Measurements from ENCODE around the gene PGA4.
"Not testable (repeated sequence)": the region's sequence is repeated elsewhere in the genome, so short reads cannot be mapped to it uniquely, and the experiment has no call there.

PGA4 gene

GRCh38 chr11:61204502-61205059 is 17.6 kb upstream of the PGA4 start:
- DNase-seq (ENCODE audit: low read depth): not testable (repeated sequence)

- not testable (repeated sequence) for DNase-seq (ENCODE audit: low read depth)
These were observed 14.4 kb upstream of the PGA4 start for GRCh38 chr11:61207636-61208310.

GRCh38 chr11:61210629-61211028 is 11.5 kb upstream of the PGA4 start:
- DNase-seq (ENCODE audit: low read depth): not testable (repeated sequence)

- not testable (repeated sequence) for DNase-seq (ENCODE audit: low read depth)
These were observed 10.7 kb upstream of the PGA4 start for GRCh38 chr11:61211327-61211952.

GRCh38 chr11:61212202-61212601 is 9.9 kb upstream of the PGA4 start:
- DNase-seq (ENCODE audit: low read depth): not testable (repeated sequence)

- not testable (repeated sequence) for DNase-seq (ENCODE audit: low read depth)
These were observed 8.3 kb upstream of the PGA4 start for GRCh38 chr11:61213711-61214324.

GRCh38 chr11:61218306-61218705 is 3.8 kb upstream of the PGA4 start:
- DNase-seq (ENCODE audit: low read depth): not testable (repeated sequence)

- not testable (repeated sequence) for DNase-seq (ENCODE audit: low read depth)
These were observed 3.1 kb upstream of the PGA4 start for GRCh38 chr11:61219016-61219415.

GRCh38 chr11:61222692-61223091 is 545 bp downstream of the PGA4 start:
- not testable (repeated sequence) for DNase-seq (ENCODE audit: low read depth)

GRCh38 chr11:61226457-61227137 is 4.5 kb downstream of the PGA4 start:
- DNase-seq (ENCODE audit: low read depth): not testable (repeated sequence)

- not testable (repeated sequence) for DNase-seq (ENCODE audit: low read depth)
These were observed 7.3 kb downstream of the PGA4 start for GRCh38 chr11:61229458-61229857.

GRCh38 chr11:61231033-61231432 is 8.9 kb downstream of the PGA4 start:
- DNase-seq (ENCODE audit: low read depth): not testable (repeated sequence)

GRCh38 chr11:61231585-61231984 is 9.4 kb downstream of the PGA4 start:
- DNase-seq (ENCODE audit: low read depth): not testable (repeated sequence)

- not testable (repeated sequence) for DNase-seq (ENCODE audit: low read depth)
These were observed 10.5 kb downstream of the PGA4 start for GRCh38 chr11:61232548-61233145.

- not testable (repeated sequence) for DNase-seq (ENCODE audit: low read depth)
These were observed 15.0 kb downstream of the PGA4 start for GRCh38 chr11:61237130-61237529.

GRCh38 chr11:61240288-61240687 is 18.1 kb downstream of the PGA4 start:
- DNase-seq (ENCODE audit: low read depth): not testable (repeated sequence)

GRCh38 chr11:61240875-61241274 is 18.7 kb downstream of the PGA4 start, which contains the start of gene PGA5:
Gene PGA5, plus strand, starts transcription at chr11:61241175. Its CDS starts 52 bp downstream, at chr11:61241227.
- not testable (repeated sequence) for DNase-seq (ENCODE audit: low read depth)

- DNase-seq (ENCODE audit: low read depth): not testable (repeated sequence)
These were observed 19.4 kb downstream of the PGA4 start for GRCh38 chr11:61241526-61241925.

- not testable (repeated sequence) for DNase-seq (ENCODE audit: low read depth)
These were observed 23.3 kb downstream of the PGA4 start for GRCh38 chr11:61245284-61245964.

GRCh38 chr11:61248071-61248470 is 25.9 kb downstream of the PGA4 start:
- DNase-seq (ENCODE audit: low read depth): not testable (repeated sequence)

GRCh38 chr11:61249201-61249600 is 27.1 kb downstream of the PGA4 start:
- DNase-seq (ENCODE audit: low read depth): not testable (repeated sequence)
